NOMO-1 treated with dmso at 0.1 percent for 144 hours (cell line): Measurements from ENCODE around the gene CAT.

ENCODE experiments used
- DNase-seq: peaks from one replicate; lab custom pipeline; 2025; ENCODE audit not compliant: unreplicated experiment; lab: John Stamatoyannopoulos, UW

Gene CAT

DNA sequence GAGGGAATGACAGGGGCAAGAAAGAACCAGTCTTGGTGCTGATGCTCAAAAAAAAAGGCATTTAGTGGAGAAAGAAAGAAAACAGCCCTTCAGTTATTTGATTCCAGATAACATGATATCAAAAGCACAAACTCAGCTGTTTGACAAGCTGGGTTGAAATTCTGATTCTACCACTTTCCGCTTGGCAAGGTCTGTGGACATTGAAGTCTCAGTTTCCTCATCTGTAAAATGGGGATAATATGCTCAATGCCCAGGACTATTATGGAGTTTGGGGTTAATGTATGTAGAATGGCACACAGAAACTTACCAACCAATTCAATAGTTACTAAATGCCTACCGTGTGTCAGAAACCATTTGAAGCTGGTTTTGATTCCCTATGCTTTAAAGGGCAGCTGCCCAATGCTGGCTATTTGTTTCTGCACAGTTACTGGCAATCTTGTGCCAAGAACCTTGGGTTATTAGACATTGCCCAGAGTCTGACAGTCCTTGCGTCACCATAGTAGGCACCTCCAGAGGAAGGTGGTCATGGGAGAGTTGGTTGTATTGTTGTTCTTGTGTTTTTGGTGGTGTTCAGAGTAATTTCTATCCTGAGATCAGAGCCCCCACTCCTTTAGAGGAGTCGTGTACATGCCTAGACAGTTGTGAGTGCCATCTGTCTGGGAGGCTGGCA, 55.3 kb downstream of the CAT start:
- DNase-seq = no peak

DNA sequence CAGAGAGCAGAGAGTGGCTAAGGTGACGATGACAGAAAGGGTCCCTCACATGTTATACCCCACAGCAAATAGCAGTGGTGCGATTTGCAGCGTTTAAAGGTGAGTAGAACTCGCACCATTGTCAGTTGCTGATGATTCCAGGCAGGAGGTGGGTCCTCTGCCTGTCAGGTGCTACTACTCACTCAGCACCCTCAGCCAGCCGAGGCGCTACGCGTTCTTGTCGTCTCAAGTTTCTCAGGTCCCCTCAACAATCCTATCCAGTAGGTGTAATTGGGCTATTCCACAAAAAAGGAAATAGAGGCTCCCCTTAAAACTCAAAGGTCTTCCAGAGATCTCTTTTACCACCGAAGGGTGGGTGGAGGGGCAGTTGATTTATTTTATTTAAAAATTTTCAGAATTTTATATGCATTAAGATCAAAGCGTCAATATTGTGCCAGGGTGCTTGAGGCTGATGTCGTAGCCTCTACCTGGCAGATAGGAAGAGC, 56.5 kb downstream of the CAT start:
- DNase-seq = no peak

DNA sequence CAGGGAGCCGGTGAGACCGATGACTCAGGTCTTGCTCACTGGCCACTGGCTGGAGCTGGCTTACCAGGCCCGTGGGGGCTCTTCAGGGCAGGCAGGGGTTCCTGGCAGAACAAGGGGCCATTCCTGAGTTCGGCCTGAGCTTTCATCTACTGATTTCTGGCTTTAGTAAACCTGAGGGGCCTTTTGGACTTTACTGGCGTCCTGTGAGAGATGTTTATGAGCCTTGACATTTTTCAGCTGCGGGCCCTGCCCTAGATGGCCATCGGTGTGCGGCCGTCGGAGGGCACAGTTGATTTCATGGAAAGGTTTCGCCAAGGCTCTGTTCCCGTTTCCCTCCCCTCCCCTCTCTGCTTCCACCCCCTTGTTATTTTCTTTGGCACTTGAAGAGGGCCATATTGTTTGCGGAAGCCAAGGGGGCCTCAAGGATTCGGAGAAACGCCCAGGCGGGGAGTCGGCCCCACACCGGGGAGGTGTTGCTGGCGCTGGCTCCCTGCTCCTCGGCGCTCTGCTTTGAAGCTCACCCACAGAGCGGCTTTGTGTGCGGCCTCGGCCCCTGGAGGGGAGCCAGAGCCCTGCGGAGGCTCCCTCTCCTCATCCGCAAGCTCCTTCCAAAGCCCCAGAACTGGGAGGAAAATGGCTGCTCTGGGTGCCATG, 57.1 kb downstream of the CAT start:
- no peak for DNase-seq

DNA sequence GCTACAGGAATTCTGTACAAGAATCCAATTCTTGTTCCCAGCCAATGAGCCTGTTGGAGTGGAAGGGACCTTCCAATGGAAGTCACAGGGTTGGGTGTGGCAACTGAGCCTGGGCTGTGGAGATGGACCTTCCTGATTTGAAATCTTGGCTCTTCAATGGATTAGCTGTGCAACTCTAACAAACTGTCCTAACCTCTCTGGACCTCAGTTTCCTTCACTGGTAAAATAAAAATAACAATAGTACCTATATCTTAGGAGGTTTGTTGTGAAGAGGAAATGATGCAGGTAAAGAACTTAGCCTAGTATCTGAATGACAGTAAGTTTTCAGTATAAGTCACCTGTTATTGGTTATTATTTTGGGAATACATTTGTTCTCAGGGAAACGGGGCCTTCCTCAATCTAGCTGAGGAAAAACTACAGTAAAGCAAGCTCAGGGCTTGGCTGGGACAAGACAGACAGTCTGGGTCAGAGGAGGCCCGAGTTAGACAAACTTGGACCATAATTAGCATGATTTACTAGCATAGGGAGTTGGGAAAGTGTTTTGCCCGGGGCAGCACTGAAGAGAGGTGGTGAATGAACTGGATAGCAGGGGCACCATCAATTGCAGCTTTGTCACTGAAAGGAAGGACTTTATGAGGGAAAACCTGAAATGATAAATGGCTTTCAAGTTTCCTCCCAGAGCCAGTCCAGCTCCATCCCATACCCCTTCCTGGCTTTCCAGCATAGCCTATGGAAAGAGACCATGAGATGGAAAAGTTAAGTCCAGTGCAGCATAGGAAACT, 61.2 kb downstream of the CAT start:
- DNase-seq = no peak

DNA sequence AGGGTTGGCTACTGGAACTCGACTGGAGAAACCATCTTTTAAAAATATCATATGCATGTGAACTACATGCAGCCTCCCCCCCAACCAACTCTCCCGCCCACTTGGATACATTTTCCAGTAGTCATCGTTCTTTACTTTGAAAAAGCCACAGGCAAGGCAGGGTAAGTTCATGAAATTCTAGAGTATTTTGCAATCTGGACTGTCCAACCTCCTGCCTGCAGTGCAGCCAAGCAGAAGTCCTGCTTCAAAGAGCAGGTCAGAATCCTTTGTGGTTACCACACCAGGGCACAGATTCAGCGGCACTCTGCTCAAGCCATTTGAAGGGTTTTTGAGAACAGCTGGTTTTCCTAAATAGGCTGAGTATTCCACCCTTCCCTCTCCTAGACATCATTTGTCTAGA, 62.8 kb downstream of the CAT start:
- peak; percentile 20 for DNase-seq

DNA sequence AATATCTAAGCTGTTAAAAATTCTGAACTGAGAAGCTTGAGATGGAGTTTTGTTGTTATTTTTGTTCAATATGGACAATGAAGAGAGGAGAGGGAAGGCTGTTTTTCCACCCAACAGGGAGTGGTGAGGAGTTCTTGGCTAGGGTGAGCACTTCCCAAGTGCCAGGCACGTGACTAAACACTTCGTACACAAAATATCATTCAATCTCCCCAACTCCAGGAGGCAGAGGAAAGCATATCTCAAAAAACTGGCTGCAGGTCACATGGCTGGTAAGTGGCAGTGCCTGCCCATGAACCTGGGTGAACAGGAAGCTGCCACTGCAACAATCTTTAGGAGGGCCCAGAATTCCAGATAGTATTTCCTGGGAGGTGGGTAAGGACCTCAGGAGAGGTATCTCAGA, 63.2 kb downstream of the CAT start:
- DNase-seq = no peak

DNA sequence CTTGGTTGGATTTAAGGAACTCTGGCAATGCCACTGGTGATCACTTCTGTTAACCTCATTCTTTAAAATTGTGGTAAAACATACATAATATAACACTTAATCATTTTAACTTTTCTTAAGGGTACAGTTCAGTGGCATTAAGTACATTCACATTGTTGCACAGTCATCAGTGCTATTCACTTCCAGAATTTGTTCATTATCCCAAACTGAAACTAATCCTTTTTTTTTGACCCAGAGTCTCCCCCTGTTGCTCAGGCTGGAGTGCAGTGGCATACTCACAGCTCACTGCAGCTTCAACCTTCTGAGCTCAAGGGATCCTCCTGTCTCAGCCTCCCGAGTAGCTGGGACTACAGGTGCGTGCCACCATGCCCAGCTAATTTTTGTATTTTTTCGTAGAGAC, 64.2 kb downstream of the CAT start:
- no peak for DNase-seq

DNA sequence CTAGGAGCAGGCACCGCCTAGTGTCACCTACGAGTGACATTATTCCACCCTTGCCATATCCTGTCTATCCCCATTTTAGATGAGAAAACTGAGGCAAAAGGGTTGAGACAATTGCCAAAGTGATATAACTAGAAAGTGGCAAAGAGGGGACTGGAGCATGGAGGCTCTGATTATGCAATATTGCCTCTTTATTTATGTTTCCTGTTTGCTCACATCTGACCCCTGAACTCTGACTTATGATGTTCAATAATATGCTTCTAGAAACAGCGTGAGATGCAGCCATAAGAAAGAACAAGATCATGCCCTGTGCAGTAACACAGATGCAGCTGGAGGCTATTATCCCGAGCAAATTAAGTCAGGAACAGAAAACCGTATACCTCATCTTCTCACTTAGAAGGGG, 67.1 kb downstream of the CAT start:
- DNase-seq = no peak

DNA sequence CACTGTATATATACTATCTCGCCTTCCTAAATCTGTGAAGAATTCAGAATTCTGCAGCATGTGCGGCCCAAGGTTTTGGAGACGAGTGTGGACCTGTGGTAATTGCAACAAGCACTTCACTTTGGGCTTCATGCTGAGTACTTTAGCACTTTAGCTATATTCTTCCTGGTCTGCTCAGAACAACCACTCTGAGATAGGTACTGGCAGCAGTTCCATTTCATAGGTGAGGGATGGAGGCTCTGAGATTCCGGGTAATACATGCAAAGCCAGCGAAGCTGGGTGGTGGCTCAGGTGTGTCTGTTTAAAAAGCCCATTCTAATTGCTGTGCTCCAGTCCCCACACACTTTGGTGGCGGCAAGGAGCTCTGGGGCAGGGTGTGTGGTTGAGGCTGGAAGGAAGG, 68.4 kb downstream of the CAT start:
- no peak for DNase-seq

DNA sequence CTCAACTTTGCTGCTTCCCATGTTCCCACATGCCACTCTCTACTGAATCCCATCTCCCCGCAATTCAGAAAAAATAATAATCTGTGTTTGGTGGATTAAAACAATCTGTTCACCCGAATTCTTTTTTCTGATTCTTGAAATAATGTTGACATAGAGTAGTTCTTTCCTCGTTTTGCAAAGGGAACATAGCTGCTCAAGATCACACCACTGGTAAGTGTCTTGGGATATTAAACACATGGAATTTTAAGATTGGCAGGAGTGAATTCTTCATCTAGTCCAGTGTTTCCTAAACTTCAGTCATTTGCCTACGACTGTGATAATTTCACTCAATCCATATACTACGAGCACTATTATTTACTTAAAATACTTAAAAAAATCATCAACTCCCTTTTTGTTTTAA, 68.9 kb downstream of the CAT start:
- no peak for DNase-seq

DNA sequence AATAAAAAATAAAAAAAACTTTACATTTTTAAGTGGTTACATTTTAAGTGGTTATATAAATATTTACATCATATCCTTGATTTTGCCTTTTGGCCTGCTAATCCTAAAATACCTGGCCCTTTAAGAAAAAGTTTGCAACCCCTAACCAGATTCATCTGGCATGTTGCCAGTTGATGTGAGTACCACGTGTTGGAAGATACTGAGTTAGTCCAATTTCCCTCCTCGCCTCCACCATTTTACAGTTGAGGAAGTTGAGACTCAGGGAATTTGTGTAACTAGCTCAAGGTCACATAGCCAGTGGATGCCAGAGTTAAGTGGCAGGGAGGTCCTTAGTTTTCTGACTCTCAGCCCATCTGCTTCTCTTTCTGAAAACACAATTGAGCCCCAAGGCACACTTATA, 69.8 kb downstream of the CAT start:
- no peak for DNase-seq

DNA sequence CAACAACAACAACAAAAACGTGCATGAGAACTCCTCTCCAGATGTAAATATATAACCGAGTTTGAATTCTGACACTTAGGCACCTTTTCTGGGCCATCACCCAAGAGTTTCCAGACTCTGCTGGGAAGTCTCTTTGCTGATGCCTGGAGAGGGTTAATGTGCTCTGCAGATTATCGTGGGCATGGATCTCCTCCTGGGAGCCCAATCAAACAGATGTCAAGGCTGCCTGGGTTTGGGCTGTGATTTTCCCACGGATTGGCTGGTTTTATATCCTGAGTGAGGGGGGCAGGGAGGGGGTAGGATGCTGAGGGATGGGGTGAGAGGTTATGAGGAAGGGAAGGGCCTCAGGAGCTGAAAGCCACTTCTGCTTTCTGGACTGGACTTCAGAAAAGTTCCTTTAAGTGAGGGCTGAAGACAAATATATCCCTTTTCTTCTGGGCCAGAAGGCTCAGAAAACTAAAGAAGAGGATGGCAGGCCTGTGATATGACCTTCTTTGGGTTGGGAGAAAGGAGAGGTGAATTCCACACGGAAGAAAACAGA, 70.7 kb downstream of the CAT start:
- peak; percentile 16 for DNase-seq

DNA sequence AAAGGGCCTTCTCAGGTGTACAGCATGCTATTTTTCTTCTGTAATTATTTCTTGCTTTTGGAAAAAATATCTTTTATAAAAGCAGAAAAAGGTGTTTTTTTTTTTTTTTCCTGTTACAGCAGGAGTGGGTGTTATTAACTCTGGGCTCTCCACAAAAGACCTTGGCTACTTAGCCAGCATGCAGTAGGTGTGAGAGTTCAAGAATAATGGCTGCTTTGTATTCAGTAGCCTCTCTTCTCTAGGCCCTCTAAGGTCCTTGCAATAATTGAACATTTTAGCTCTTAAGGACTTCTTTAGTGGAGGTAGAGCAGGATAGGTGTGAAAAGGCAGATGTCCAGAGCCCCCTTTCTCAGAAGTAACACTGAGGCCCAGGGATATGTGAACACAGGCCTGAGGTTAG, 71.5 kb downstream of the CAT start:
- DNase-seq = no peak

DNA sequence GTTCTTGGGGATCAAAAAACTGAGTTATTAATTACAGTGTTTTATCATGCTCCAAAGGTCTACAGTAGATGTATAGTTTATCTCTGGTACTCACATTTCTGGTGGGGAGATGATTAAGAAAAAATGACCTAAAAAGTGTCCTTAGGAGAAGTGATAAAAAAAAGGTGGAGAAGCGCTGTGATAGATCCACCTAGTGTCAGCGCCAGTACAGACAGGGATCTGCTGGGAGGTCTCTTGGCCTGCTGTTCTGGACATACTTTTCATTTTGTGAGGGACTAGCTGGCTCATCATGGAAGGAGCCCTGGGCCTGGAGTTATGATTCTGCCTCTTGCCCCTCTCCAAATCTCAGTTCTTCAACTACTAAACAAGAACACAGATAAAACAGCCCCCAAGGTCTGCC, 71.9 kb downstream of the CAT start:
- DNase-seq = no peak

DNA sequence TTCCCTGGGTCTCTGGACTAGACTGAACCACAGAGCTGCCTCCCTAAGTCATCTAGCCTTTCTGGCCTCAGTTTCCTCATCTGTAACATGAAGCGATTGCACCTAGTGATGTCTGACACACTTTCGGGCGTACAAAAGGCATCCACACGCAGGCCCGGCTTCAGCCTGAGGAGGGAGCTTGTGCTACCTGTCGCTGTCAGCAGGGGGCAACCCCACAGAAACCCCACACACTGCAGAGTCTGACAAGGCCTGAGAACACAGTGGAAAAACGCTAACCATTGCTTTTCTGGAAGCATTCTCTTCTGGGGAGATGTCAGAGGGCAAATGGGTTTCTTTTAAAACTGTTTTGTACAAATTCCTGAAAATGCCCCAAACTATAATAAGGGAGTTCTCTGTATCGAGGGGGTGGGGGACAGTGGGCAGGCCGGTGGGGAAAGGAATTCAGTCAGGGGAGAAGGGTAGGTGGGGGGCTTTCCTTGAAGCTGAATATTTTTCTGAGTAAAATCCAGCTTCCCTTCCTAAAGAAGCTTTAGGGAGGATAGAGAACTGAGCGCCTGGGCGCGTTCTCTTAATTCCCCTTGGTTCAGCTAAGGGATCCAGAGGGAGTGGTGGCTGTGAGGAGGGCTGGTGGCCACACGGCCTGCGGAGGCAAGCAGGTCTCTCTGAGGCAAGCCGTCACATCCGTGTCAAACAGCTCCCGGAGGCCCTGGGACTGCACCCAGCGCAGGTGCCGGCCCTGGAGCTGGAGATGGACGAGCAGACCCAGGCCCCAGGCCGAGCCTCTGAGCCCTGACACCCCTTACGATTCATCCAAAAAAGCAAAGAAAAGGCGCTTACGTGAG, 74.3 kb downstream of the CAT start:
- peak; percentile 8 for DNase-seq

DNA sequence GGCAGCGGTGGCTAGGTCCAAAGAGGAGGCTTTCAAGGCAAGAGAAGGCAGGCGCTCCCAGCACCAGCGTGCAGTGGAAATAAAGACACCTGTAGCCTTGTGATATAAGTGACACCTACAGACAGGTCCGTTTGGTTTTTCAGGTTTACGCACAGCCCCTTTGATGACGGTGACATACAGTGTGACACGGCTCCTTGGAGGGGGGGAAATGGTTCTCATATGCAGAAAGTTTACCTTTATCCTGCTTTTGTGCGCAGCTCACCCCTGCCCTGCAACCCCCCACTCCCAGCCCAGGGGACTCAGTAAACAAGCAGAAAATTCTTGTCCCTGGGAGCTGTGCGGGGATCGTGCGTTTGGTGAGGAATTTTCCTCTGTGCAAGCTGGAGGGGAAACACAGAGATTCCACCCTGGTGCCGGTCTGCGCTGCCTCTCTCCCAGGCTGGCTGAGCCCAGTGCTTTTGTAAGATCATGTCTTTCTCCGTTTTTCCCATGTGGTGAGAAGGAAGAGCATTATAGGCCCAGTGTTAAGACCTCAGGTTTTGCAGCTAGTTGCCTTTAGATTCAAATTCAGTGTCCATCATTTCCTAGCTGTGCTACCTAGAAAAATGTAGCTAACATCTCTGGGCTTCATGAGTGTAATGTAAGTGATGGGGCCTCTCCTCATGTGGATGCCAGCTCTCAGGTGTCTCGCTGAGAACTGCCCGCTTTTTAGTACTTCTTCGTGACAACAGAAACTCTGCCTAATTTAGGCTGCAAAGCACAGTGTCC, 75.1 kb downstream of the CAT start, which contains the start of gene ELF5:
Gene ELF5 (minus strand): TSS at position 113 of the 768 bp plus-strand sequence. CDS start 8,045 bp downstream, outside the sequence.
- no peak for DNase-seq

DNA sequence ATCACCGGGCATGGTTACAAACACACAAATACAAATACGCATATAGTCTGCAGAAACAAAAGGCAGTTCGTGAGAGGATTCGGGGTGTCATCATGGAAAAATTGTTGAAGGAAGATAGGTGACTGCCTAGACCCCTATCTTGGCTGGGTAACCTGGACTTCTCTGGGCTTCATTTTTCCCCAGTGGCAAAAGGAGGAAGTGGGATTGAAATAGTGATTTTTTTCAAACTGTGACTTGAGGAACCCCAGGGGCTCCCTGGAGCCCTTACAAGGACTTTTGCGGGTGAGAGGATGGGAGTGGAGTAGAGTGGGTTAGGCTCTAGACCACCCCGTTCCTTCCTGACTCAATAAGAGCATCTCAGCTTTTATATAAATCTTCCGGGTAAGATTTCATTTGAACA, 75.9 kb downstream of the CAT start:
- no peak for DNase-seq

DNA sequence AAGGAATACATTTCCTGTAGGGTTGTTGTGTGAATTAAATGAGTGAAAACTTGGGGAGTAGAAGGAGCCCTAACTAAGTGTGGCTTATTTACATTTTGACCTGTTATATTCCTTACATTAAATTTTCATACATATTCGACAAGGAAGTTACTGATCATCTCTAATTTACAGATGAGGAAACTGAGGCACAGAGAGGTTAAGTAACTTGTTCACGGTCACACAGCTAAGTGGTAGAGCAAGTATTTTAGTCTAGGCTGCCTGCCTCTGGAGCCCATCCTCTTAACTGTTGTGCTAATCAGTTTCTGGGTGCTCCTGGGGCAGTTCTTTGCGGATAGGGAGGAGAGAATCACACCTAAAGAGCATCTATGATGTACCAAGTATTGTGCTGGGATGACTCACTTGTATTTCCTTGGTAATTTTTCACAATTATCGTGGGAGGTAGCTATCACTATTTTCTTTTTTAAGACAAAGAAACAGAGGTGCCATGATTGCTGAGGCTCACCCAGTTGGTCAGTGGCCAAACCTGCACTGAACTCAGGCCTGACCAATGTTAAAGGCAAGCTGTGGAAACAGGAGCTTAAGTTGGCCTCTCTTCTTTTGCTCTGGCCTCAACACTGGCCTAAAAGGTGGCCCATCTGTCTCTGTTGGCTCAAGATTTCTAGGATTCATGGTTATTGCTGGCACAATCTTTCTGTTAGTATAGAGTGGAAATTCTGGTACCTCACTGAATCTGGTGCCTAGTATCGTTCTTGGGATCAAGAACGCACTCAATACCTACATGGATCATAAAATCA, 77.7 kb downstream of the CAT start:
- DNase-seq = no peak

DNA sequence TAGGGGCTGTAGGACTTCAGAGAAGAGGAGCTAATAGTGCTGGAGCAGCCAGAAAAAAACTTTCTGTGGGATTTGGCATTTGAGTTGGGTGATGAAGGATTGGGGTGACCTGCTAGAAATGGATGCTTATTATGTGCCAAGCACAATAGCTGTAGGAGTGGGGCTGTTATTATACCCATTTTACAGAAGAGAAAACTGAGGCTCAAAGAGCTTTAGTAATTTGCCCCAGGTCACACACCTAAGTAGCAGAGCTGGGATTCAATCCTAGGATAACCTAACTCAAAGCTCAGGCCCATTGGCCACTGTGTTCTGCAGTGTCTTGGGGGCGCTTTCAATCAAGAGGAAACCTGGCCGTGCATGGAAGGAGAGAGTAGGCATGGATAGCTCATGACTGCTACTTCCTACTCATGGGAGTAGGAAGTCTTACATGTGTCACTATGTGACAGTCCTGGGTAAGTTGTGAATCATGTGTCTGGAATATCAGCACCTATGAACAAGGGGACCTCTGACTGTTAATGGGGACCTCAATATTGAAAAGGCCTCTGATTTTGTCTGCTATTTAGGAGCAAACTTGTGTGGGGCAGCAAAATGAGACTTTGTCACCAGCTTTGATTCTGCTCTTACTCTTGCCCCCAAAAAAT, 81.0 kb downstream of the CAT start:
- DNase-seq = no peak
